H1 (cell line): Measurements from ENCODE around the gene RBCK1. TPM values are rescaled to one million over a fixed set of nuclear protein-coding genes. Genes with fewer than 3 reads are reported as not detected.

Experiments
- CTCF ChIA-PET: fragments of 300-600 bp; sonication (Branson Sonifier 250); formaldehyde crosslinking; loops from one replicate; lab custom pipeline; 2021; ENCODE audit not compliant: partially characterized antibody; lab: Charles Lee
- POLR2A ChIA-PET: fragments of 300-600 bp; sonication (Branson Sonifier 250); formaldehyde crosslinking; loops from one replicate; lab custom pipeline; 2021; ENCODE audit warnings: inconsistent platforms; ENCODE audit not compliant: partially characterized antibody; lab: Charles Lee
- DNase-seq, 2 experiments: peaks; one replicate each; pipeline versions ENCODE4 v3.0.0 to v3.0.0-alpha.2; 2010 to 2022; ENCODE audit warnings: low spot score in 2 of 2, low read depth in 1 of 2, mixed read lengths in 1 of 2
- FAIRE-seq: peaks from 2 replicates; lab custom pipeline; 2011; peaks lifted over from hg19 to GRCh38; lab: Jason Lieb, UNC
- H2AFZ ChIP-seq: 2 replicates; pipeline ENCODE4 v1.8.1; 2012; ENCODE audit warnings: low read length, inconsistent platforms
- H2AK5ac ChIP-seq: 2 replicates; pipeline ENCODE4 v1.6.1; 2013; ENCODE audit warnings: low read depth, low read length
- H2BK120ac ChIP-seq: replicated peaks from 2 replicates; pipeline ENCODE3; 2013; ENCODE audit warnings: low read depth, low read length, inconsistent platforms
- H2BK12ac ChIP-seq: 2 replicates; pipeline ENCODE4 v1.6.1; 2013; ENCODE audit warnings: low read depth, low read length
- H2BK15ac ChIP-seq: 2 replicates; pipeline ENCODE4 v1.6.1; 2013; ENCODE audit warnings: low read length
- H2BK20ac ChIP-seq: 2 replicates; pipeline ENCODE4 v1.6.1; 2013; ENCODE audit warnings: low read length
- H2BK5ac ChIP-seq: 2 replicates; pipeline ENCODE4 v1.6.1; 2013; ENCODE audit warnings: low read depth, low read length
- H3K14ac ChIP-seq: 2 replicates; pipeline ENCODE4 v1.6.1; 2013; ENCODE audit warnings: inconsistent platforms; ENCODE audit not compliant: insufficient read length
- H3K18ac ChIP-seq: 2 replicates; pipeline ENCODE4 v1.6.1; 2013; ENCODE audit warnings: low read length; ENCODE audit errors: extremely low read depth
- H3K23ac ChIP-seq: 2 replicates; pipeline ENCODE4 v1.6.1; 2013; ENCODE audit warnings: inconsistent platforms; ENCODE audit not compliant: insufficient read length
- H3K23me2 ChIP-seq: 2 replicates; pipeline ENCODE4 v1.6.1; 2013; ENCODE audit warnings: low read depth, low read length
- H3K27ac ChIP-seq: 2 replicates; pipeline ENCODE4 v1.6.1; 2011; ENCODE audit warnings: low read depth, low read length, inconsistent platforms
- H3K27me3 ChIP-seq, 4 experiments: replicated peaks in 1 of 4; 1 replicate in 1 of 4; 2 replicates in 3 of 4; pipeline versions ENCODE4 v1.6.1 to v1.8.1; 2011 to 2013; ENCODE audit warnings: low read length in 3 of 4, mild to moderate bottlenecking in 3 of 4, inconsistent platforms in 2 of 4, mixed read lengths in 2 of 4, moderate library complexity in 1 of 4; ENCODE audit not compliant: control insufficient read depth in 3 of 4, insufficient read depth in 3 of 4; ENCODE audit errors: extremely low read depth in 1 of 4
- H3K36me3 ChIP-seq, 4 experiments: 2 replicates each; pipeline versions ENCODE4 v1.6.1 to v1.8.1; 2011 to 2013; ENCODE audit warnings: mild to moderate bottlenecking in 4 of 4, low read length in 3 of 4, moderate library complexity in 2 of 4, control low read depth in 1 of 4, inconsistent platforms in 1 of 4; ENCODE audit not compliant: insufficient read depth in 4 of 4, control insufficient read depth in 2 of 4
- H3K4ac ChIP-seq: replicated peaks from 2 replicates; pipeline ENCODE3; 2013; ENCODE audit warnings: low read length, low read depth, mixed read lengths, inconsistent platforms; ENCODE audit not compliant: insufficient read length
- H3K4me1 ChIP-seq, 4 experiments: replicated peaks in 1 of 4; 1 replicate in 1 of 4; 2 replicates in 3 of 4; pipeline versions ENCODE4 v1.6.1 to v1.8.1; 2011 to 2013; ENCODE audit warnings: low read length in 3 of 4, inconsistent platforms in 2 of 4, mixed read lengths in 1 of 4; ENCODE audit not compliant: insufficient read depth in 4 of 4, control insufficient read depth in 3 of 4
- H3K4me2 ChIP-seq, 2 experiments: 2 replicates each; pipeline versions ENCODE4 v1.6.1 to v1.8.1; 2011 to 2013; ENCODE audit warnings: low read depth in 2 of 2, low read length in 2 of 2, control low read depth in 1 of 2, inconsistent platforms in 1 of 2, mild to moderate bottlenecking in 1 of 2; ENCODE audit not compliant: insufficient read depth in 1 of 2
- H3K4me3 ChIP-seq, 4 experiments: fragments of 200-600, 300-600 bp in 1 of 4; sonication (generic), shearing (Covaris generic), sonication (Bioruptor Twin) in 1 of 4; 2 replicates each; pipeline versions ENCODE4 v1.5.1 to v1.8.1; 2011 to 2016; ENCODE audit warnings: low read length in 4 of 4, low read depth in 3 of 4, control low read depth in 2 of 4, inconsistent platforms in 2 of 4, mild to moderate bottlenecking in 2 of 4, mixed read lengths in 1 of 4, moderate library complexity in 1 of 4; ENCODE audit not compliant: insufficient read depth in 2 of 4; ENCODE audit errors: extremely low read depth in 1 of 4
- H3K56ac ChIP-seq: replicated peaks from 2 replicates; pipeline ENCODE3; 2013; ENCODE audit warnings: low read depth, mild to moderate bottlenecking, mixed read lengths, low read length, inconsistent platforms; ENCODE audit not compliant: insufficient read length
- H3K79me1 ChIP-seq: 2 replicates; pipeline ENCODE4 v1.6.1; 2013; ENCODE audit warnings: low read depth, low read length, control low read depth
- H3K79me2 ChIP-seq, 2 experiments: 2 replicates each; pipeline versions ENCODE4 v1.6.1 to v1.8.1; 2012 to 2013; ENCODE audit warnings: low read length in 2 of 2, mild to moderate bottlenecking in 2 of 2, inconsistent platforms in 1 of 2; ENCODE audit not compliant: insufficient read depth in 2 of 2, control insufficient read depth in 1 of 2
- H3K9ac ChIP-seq, 4 experiments: replicated peaks in 1 of 4; 1 replicate in 1 of 4; 2 replicates in 3 of 4; pipeline versions ENCODE4 v1.6.1 to v1.8.1; 2011 to 2013; ENCODE audit warnings: low read depth in 3 of 4, low read length in 3 of 4, control low read depth in 2 of 4, mild to moderate bottlenecking in 2 of 4, moderate library complexity in 2 of 4, inconsistent platforms in 1 of 4; ENCODE audit errors: extremely low read depth in 1 of 4
- H3K9me3 ChIP-seq, 2 experiments: 2 replicates each; pipeline versions ENCODE4 v1.6.1 to v1.8.1; 2012 to 2013; ENCODE audit warnings: mild to moderate bottlenecking in 2 of 2, moderate library complexity in 2 of 2, control low read depth in 1 of 2, inconsistent platforms in 1 of 2, low read depth in 1 of 2, low read length in 1 of 2, mixed read lengths in 1 of 2; ENCODE audit not compliant: insufficient read depth in 2 of 2
- H4K20me1 ChIP-seq, 2 experiments: replicated peaks in 1 of 2; 2 replicates each; pipeline versions ENCODE3 to v1.8.1; 2011 to 2013; ENCODE audit warnings: inconsistent platforms in 2 of 2, low read length in 2 of 2, mild to moderate bottlenecking in 1 of 2; ENCODE audit not compliant: insufficient read depth in 2 of 2, control insufficient read depth in 1 of 2
- H4K5ac ChIP-seq: 2 replicates; pipeline ENCODE4 v1.6.1; 2013; ENCODE audit warnings: low read length, low read depth, mixed read lengths, inconsistent platforms; ENCODE audit not compliant: insufficient read length
- H4K8ac ChIP-seq: 2 replicates; pipeline ENCODE4 v1.8.0; 2013; ENCODE audit warnings: mild to moderate bottlenecking, moderate library complexity, low read length, inconsistent platforms; ENCODE audit not compliant: insufficient read depth; ENCODE audit errors: extremely low read depth
- H4K91ac ChIP-seq: replicated peaks from 2 replicates; pipeline ENCODE3; 2013; ENCODE audit warnings: low read length, mixed read lengths, inconsistent platforms; ENCODE audit not compliant: insufficient read length
- CBX5 ChIP-seq: fragments of 300-800, 300-1000 bp; sonication (generic); IDR thresholded peaks from 2 replicates; pipeline ENCODE4 v1.7.1; 2016; ENCODE audit warnings: antibody characterized with exemption, low read length, low read depth
- CHD1 ChIP-seq: IDR thresholded peaks from 2 replicates; pipeline ENCODE4 v1.6.1; 2012; ENCODE audit warnings: low read depth, low read length, improper control_type of control experiment
- CTCF ChIP-seq, 3 experiments: IDR thresholded peaks; 1 replicate in 2 of 3; 2 replicates in 1 of 3; pipeline versions ENCODE4 v1.5.1 to v1.6.1; 2011; ENCODE audit warnings: low read length in 3 of 3, mild to moderate bottlenecking in 3 of 3, inconsistent platforms in 2 of 3, low read depth in 1 of 3, moderate library complexity in 1 of 3; ENCODE audit not compliant: insufficient read depth in 1 of 3; ENCODE audit errors: control extremely low read depth in 1 of 3
- GTF2F1 ChIP-seq: IDR thresholded peaks from 2 replicates; pipeline ENCODE4 v1.6.1; 2012; ENCODE audit warnings: low read depth, low read length, improper control_type of control experiment, borderline replicate concordance
- POU5F1 ChIP-seq: IDR thresholded peaks from 2 replicates; pipeline ENCODE4 v1.6.1; 2011; ENCODE audit warnings: low read depth, mild to moderate bottlenecking, low read length, moderate library complexity
- RFX5 ChIP-seq: IDR thresholded peaks from 2 replicates; pipeline ENCODE4 v1.6.1; 2011; ENCODE audit warnings: low read depth, low read length, improper control_type of control experiment, borderline replicate concordance
- TBP ChIP-seq: IDR thresholded peaks from 2 replicates; pipeline ENCODE4 v1.6.1; 2011; ENCODE audit warnings: low read depth, low read length, improper control_type of control experiment
- USF2 ChIP-seq: IDR thresholded peaks from 2 replicates; pipeline ENCODE4 v1.6.1; 2011; ENCODE audit warnings: low read length, improper control_type of control experiment
- WGBS, 2 experiments: shearing (Covaris generic) in 1 of 2; methylation state at CpG; one replicate each; pipeline versions ENCODE4 v1.1.6 to v1.1.7; 2013 to 2015; ENCODE audit warnings: low lambda C conversion rate in 2 of 2, mixed read lengths in 2 of 2, inconsistent platforms in 1 of 2, low coverage in 1 of 2, missing lambda C conversion rate in 1 of 2; ENCODE audit not compliant: insufficient replicate concordance in 2 of 2, insufficient coverage in 1 of 2, insufficient read length in 1 of 2; ENCODE audit errors: extremely low coverage in 1 of 2, missing lambda C conversion rate in 1 of 2; 5-methylcytosine and 5-hydroxymethylcytosine counted together
- polyA plus RNA-seq, 7 experiments: library from polyadenylated mRNA; depleted of rRNA in 3 of 7; stranded (reverse) in 5 of 7; unstranded in 2 of 7; fragments of >200 nt in 5 of 7; fragments of 200-250 nt in 2 of 7; gene quantifications; 1 replicate in 5 of 7; 2 replicates in 1 of 7; 4 replicates in 1 of 7; pipeline versions ENCODE4 v1.2.1 to v1.2.3, GENCODE V29; 2011 to 2013; ENCODE audit warnings: missing spikeins in 2 of 7, mixed read lengths in 2 of 7
- total RNA-seq: library from RNA; stranded (reverse); fragmentation: NEBNext Ultra II Directional; extraction: Animal tissue kit (Norgen Biotek cat#: 25700); gene quantifications from 2 replicates; pipeline ENCODE4 v1.2.1, GENCODE V29; 2021

Gene RBCK1
- total and polyA plus RNA-seq, 2 of the 8 experiments (the other 6 are each of a cell fraction or from before 2014, with no cell fraction given), result 43.1 to 54.7 TPM

GRCh38 chr20:427849-428657 lies 20.0 kb downstream of the RBCK1 start:
- Histone ChIP-seq H2AFZ (no peak overlapping the region), H3K56ac (no peak overlapping the region), H2AK5ac (no peak overlapping the region), H3K79me2 (no peaks in the 10 kb centered on the region), H4K8ac (no peak overlapping the region), H4K5ac (no peak overlapping the region), H2BK12ac (no peak overlapping the region), H4K20me1 (peaks cover 12 to 22% of the 10 kb centered on the region in 2 experiments), H3K27ac (no peak overlapping the region), H2BK15ac (no peak overlapping the region), H2BK5ac (no peak overlapping the region), H3K4me1 (no peaks in the 10 kb centered on the region), H3K14ac (no peak overlapping the region), H2BK120ac (no peak overlapping the region), H3K27me3 (peaks cover 0 to 3% (median 0%) of the 10 kb centered on the region in 4 experiments; a peak in 2 of 7 replicates), H3K4me3 (no peak overlapping the region), H3K9ac (no peak overlapping the region), H3K79me1 (no peaks in the 10 kb centered on the region), H4K91ac (no peak overlapping the region), H3K9me3 (no peaks in the 10 kb centered on the region), H3K23me2 (no peaks in the 10 kb centered on the region), H3K18ac (no peak overlapping the region), H3K23ac (no peak overlapping the region), H3K4ac (no peak overlapping the region), H3K36me3 (peaks cover 0 to 23% (median 7%) of the 10 kb centered on the region in 4 experiments; a peak in 6 of 8 replicates), H2BK20ac (no peak overlapping the region), H3K4me2 (no peak overlapping the region; a peak in 1 of 4 replicates)
- WGBS, 2 experiments, result 90% methylated on average over 14 of the region's 14 CpGs; no CpG with 5 or more reads in 1 of the 2 experiments
- DNase-seq, result no peak
- ChIA-PET CTCF (interaction anchor here (0.7 to 2.1 kb wide), 7 partner anchors 10 to 76 kb away, joined by 3 to 9 read pairs (median 3); partner anchors contain the start of gene TRIB3), POLR2A (interaction anchor here (0.6 to 1.8 kb wide), 8 partner anchors 21 to 116 kb away, joined by 3 to 7 read pairs (median 3); partner anchors contain the start of gene CSNK2A1)
- FAIRE-seq, result no peak
- TF ChIP-seq CBX5 (no peak), GTF2F1 (no peak), USF2 (no peak), POU5F1 (no peak), CHD1 (no peak), CTCF (IDR thresholded peaks at IDR 0.05; ENCODE audit: control extremely low read depth in 1 of 3, insufficient read depth in 1 of 3, low read depth in 1 of 3, low read length in 3 of 3) (no peak), RFX5 (no peak), TBP (no peak)
